ENCODE results near the gene ADTRP.

DNA sequence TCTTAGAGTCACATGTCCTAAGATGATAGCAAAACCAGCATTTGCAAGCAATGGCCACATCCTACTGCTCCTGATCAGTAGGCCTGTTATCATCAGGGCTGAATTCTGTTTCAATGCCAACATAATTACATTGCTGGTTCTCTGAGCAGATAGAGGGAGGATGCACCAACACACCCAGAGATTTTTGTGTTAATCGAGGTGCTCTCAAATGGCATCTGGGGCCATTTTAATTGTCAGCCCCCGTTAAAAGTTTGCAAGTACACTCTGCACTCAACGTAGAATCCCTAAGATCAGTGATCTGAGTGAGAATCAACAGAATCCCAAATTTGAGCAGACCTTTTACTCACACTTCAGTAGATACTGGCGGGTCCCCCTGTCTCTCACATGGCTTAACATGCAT is 24.8 kb downstream of the ADTRP start:
- no peak for TF ChIP-seq MTA3 (CRISPR knock-in tag; IDR thresholded peaks at IDR 0.05)
- no peak for TF ChIP-seq EZH2 (conservative IDR thresholded peaks at IDR 0.05; ENCODE audit: low read depth, low read length)

All from HepG2 (cell line).